ACHN (cell line): ENCODE data around the gene PRMT9.
A peak's percentile ranks its signal among the peaks of the same experiment; 100 is the strongest.

Experiments
- DNase-seq: peaks from one replicate; pipeline ENCODE4 v3.0.0-alpha.2; 2015
- in situ Hi-C: cut with HindIII; loops from 2 replicates; pipeline ENCODE4 v1.10.0; 2017; ENCODE audit warnings: low sequenced_read_pairs, low pct_ligation_motif_present, low pct_unique_long_range_greater_than_20kb

The PRMT9 gene

GRCh38 chr4:147683717-147684700, at the start of gene PRMT9:
TSS of gene PRMT9 (minus strand) at chr4:147684163. CDS start at chr4:147683987, 176 bp downstream.
- in situ Hi-C loops, result no loop called here
- peak; percentile 85 for DNase-seq

DNA sequence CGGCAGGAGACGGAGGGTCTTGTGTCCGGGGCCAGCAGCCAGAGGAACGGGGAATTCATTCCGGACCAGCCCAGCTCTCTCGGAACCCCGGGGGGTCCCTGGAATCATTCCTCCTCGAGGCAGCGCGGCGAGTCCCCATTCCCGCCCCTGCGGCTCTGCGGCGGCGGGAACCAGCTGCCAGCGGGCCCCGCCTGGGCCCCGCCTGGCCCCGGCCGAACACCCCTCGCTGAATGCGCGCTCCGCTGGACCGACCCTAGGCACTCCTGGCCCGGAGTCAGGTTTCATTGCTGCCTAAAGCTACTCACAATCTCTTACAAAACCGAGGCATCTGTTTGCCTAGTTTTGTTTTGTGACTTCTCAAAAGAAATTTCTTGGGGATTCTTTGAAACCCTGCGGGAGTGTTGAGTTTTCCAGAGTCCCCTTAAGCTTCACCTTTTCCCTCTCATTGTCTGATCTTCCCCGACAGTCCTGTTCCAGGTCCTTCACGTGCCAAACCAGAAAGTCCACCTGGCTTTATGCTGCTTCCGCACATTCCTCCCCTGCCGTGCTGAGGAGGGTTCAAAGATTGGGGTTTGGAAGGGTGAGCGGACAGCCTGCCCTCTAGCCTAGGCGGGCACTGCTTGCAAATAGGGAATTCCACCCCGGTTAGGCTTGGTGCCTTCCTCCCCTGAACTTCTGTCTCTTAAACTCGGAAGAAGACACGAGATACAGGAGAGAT, 48.7 kb upstream of the PRMT9 start:
- in situ Hi-C loops, result no loop called here
- DNase-seq, result peak; percentile 52

DNA sequence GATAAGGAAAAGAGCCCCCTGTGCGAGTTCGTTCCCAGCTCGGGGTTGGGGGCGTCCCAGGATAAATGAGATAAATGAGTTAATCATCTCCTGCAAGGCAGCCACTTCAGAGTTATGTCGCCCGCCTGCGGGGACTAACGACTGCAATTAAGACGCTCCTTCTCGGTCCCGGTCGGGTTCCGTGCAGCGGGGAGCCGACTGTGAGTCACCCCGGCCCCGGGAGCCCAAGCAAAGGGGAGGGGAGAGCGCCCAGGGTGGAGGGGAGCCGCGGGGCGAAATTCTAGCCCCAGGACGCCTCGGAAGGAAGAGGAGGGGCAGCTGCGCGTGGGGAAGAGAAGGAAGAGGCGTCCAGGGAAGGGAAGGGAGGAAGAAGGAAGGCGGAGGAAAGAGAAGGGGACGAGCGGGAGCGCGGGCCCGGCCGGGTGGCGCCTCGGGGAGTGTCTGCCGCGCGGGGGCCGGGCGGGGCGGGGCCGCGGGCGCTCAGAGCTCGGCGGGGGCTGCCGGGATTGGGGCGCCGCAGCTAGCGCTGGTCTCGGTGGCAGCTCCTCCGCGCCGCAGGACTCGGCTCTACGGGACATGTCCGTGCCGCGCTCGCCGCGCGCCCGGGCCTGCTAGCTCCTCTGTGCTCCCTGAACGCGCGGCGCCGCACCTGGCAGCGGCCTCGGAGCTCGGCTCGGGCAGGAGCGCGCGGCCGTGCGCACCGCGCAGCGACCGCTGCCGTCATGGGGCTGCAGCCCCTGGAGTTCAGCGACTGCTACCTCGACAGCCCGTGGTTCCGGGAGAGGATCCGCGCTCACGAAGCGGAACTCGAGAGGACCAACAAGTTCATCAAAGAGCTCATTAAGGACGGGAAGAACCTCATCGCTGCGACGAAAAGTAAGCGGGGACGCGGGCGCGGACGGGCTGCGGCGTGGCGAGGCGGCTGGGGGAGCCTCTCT, 47.9 kb upstream of the PRMT9 start, which contains the start of gene ARHGAP10:
ARHGAP10 (plus strand) TSS at position 509 of the 938 bp plus-strand sequence; CDS start at position 723, 214 bp downstream.
- in situ Hi-C loops, result no loop called here
- peak; percentile 79 for DNase-seq

GRCh38 chr4:147730333-147730732, 46.4 kb upstream of the PRMT9 start:
- in situ Hi-C loops, result no loop called here
- peak; percentile 10 for DNase-seq

DNA sequence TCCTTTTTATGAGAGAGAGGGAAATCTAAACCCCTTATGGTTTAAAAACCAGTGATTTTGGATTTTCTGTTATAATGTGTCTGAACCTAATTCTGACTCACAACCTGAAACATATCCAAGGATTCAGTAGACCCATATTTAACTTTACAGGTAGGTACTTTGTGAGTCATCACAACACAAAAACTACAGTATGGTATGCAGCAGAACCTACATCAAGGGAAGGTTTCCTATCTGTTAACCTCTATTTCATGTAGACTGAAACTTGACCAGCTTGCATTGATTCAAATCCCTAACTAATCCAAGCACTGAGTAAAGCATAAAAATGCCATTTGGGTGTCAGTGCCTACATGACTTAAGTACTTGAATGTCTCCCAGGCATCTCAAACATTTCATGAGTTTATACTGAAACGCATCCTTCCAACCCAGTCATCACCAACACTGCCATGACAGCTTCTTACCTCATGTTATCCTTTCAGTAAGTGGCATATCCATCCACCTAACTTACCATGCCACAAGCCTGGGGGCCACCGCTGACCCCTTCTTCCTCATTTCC, 43.6 kb upstream of the PRMT9 start:
- in situ Hi-C loops, result no loop called here
- no peak for DNase-seq

- in situ Hi-C loops, result no loop called here
- no peak for DNase-seq
Observed at GRCh38 chr4:147725673-147726072, 41.7 kb upstream of the PRMT9 start.

DNA sequence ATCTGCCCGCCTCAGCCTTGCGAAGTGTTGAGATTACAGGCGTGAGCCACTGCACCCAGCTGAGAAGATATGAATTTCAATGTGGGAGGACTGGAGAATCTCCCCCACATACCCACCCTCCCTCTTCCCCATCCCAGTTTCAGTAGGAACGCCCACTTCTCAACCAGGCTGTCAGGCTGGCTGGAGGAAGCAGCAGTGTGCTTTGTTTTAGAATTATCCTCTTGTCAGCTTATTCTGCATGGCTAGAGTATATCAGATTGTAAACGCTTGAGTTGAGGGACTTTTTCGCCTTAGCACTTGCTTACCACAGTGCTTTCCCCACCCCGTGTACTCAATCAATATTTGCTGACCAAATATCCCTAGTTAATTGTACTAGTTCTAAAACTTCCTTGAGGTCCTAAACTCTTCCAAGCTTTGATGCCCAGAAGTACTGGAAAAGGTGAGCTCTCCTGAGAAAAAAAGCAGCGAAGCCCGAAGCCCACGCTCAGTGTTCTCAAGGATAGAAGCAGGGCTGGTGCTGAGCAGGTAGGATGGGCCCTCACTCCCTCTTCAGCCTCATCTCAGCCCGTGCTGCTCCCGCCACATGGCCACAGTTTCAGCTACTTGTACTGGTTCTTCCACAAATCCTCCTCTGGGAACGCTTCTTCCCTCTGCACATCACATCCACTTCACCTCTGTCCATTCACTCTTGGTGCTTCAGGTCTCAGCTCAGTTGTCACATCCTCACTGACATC, 40.7 kb upstream of the PRMT9 start:
- in situ Hi-C loops, result no loop called here
- DNase-seq, result no peak

GRCh38 chr4:147723326-147723725, 39.4 kb upstream of the PRMT9 start:
- no peak for DNase-seq
- in situ Hi-C loops, result no loop called here

DNA sequence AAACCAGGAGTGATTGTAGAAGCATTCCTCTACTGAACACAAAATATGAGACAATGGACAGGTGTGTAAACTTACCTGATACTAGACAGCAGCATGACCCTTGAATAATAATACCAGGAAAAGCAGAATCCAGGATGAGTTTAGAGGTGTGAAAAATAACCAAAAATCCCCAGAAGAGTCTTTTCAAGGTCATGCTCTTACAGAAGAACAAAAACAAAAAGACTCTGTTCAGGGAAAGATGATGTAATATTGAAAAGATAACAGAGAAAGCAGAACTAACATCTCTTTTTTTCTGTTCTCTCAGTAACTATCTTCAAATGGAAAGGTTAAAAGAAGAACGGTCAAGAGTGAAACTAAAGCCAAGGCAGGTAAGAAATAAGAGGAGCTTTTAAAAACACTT, 33.9 kb upstream of the PRMT9 start:
- no peak for DNase-seq
- in situ Hi-C loops, result no loop called here

DNA sequence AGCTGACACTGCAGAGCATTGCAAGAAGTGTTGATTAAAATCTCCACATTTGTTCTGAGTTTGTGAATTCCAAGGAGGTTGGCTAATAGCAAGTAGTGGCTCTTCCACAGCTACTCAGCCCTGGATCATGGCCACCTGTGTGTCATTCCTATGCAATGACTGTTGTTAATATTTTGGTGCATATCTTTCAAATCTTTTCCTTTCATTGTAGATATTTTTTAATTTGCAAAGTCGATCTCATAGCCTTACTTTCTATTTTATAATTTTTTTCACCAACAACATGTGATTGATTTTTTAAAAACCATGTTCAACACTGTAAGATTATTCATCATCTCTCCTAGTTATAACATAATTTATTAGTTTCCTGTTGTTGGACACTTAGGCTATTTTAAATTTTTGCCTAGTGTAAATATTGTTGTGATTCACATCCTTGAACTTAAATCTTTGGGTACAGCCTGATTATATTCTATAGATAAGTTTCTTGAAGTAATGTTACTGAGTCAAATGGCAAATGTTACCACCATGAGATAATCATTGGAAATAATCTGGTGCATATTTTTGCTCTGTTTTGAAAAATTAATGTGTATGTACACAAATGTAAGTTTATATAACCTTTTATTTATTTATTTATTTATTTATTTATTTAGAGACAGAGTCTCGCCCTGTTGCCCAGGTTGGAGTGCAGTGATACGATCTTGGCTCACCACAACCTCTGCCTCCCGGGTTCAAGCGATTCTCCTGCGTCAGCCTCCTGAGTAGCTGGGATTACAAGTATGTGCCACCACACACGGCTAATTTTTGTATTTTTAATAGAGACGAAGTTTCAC, 30.8 kb upstream of the PRMT9 start:
- in situ Hi-C loops, result no loop called here
- peak; percentile 38 for DNase-seq

DNA sequence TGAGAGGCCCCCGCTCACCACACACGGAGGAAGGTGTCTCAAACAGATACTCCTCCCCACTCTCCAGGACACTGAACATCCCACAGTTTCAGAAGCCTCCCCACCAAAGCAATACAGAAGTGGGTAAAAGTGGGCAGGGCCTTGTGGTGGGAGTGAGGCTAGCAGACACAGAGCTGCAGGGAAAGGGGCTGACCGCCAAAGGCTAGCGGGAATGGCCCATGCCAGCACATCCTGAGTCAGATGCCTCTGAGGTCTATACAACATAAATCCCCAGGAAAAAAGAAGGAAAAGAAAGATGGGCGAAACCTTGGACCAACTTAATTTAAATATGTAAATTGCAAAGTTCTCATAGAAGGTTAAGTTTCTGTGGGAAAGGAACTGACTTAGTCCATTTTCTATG, 26.0 kb upstream of the PRMT9 start:
- no peak for DNase-seq

DNA sequence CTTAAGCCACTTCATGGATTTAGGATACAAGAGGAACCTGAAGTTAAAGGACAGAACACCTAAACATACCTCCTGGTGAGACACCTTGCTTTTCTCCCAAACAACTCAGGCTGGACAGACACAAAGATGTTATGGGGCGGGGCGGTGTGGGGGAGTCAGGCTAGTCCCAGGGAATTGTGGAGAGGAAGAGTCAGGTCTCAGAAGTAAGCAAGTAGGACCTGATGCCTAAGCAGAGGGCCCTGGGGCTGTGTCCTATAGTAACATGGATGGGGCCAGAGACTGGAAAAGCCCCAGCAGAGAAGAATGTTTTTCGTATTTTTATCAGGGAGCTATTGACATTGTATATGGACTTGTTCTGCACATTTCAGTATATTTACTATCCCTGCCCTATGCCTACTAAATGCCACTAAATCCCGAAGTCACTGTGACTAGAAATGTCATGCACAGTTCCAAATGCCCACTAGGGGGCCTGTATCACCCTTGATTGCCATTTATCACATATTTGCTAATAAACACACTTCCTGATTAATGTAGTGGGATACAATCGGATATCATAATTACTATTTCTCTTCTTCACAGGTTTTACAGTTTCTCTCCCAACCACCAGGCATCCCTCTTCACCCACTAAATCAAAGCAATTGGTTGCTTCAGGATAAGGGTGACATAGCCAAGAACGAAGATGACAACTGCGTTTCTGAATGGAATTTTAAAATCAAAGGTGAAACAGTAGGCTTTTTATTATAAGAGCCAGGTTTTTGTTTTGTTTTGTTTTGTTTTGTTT, 24.1 kb upstream of the PRMT9 start:
- in situ Hi-C loops, result no loop called here
- peak; percentile 42 for DNase-seq

More for the DNA sequence above, 26.0 kb upstream of the PRMT9 start:
- in situ Hi-C loops, result no loop called here

GRCh38 chr4:147704846-147705245, 20.9 kb upstream of the PRMT9 start:
- DNase-seq, result peak; percentile 7
- in situ Hi-C loops, result no loop called here

GRCh38 chr4:147696866-147697265, 12.9 kb upstream of the PRMT9 start:
- in situ Hi-C loops, result no loop called here
- DNase-seq, result no peak

GRCh38 chr4:147693218-147693617, 9.3 kb upstream of the PRMT9 start:
- DNase-seq, result no peak
- in situ Hi-C loops, result no loop called here

- in situ Hi-C loops, result no loop called here
Observed at GRCh38 chr4:147691820-147692219, 7.9 kb upstream of the PRMT9 start.

More at GRCh38 chr4:147691820-147692219, 7.9 kb upstream of the PRMT9 start:
- no peak for DNase-seq
